ENCODE measurements around the gene NKAIN2.

DNA sequence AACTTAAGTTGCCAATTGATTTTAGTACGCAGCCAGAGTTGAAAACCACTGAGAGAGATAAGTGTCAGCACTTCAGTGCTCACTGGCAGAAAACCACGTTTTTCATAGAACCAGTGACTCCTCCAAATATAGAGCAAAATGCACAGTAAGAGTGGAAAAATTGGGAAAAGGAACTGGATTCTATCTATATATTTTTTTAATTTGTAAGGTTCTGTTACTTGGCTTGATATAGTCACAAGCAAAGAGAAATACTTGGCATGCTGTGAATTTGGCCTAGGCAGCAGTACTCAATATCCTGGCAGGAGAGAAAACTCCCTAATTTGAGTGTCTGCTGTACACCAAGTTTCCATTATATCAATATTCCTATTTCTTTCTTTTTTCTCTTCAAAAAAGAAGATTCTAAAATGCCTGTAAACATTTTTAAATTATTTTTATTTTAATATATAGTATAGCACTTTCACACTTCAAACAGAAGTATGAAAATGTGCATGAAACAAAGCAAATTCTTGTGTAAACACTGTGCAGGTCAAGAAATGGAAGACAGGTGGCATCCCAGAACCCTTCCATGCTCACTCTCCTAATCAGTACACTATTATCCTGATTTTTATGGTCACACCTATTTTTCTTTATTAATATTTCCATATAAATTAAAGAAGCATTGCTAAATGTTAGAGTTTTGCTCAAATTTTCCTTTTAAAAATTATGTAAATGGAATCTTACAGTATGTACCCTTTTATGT is 596.8 kb downstream of the NKAIN2 start:
- TF ChIP-seq, protein P1, sequence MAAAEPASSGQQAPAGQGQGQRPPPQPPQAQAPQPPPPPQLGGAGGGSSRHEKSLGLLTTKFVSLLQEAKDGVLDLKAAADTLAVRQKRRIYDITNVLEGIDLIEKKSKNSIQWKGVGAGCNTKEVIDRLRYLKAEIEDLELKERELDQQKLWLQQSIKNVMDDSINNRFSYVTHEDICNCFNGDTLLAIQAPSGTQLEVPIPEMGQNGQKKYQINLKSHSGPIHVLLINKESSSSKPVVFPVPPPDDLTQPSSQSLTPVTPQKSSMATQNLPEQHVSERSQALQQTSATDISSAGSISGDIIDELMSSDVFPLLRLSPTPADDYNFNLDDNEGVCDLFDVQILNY (CRISPR knock-in tag; IDR thresholded peaks at IDR 0.05): no peak
- TF ChIP-seq POU5F1 (IDR thresholded peaks at IDR 0.05; ENCODE audit: borderline replicate concordance, low read depth, low read length, partially characterized antibody) (no peak), TCF7L2 (IDR thresholded peaks at IDR 0.05; ENCODE audit: low read depth, low read length) (no peak), TCF7 (IDR thresholded peaks at IDR 0.05; ENCODE audit: borderline replicate concordance) (no peak), ATF1 (CRISPR knock-in tag; IDR thresholded peaks at IDR 0.05) (no peak), ATF1 (tag; IDR thresholded peaks at IDR 0.05) (no peak), TARDBP (IDR thresholded peaks at IDR 0.05) (no peak), RFX5 (IDR thresholded peaks at IDR 0.05; ENCODE audit: low read depth, low read length) (no peak), ZNF253 (CRISPR knock-in tag; conservative IDR thresholded peaks at IDR 0.05) (no peak), EZH2 (IDR thresholded peaks at IDR 0.05; ENCODE audit: borderline replicate concordance, low read depth, low read length) (no peak)
- TF ChIP-seq, protein P2, sequence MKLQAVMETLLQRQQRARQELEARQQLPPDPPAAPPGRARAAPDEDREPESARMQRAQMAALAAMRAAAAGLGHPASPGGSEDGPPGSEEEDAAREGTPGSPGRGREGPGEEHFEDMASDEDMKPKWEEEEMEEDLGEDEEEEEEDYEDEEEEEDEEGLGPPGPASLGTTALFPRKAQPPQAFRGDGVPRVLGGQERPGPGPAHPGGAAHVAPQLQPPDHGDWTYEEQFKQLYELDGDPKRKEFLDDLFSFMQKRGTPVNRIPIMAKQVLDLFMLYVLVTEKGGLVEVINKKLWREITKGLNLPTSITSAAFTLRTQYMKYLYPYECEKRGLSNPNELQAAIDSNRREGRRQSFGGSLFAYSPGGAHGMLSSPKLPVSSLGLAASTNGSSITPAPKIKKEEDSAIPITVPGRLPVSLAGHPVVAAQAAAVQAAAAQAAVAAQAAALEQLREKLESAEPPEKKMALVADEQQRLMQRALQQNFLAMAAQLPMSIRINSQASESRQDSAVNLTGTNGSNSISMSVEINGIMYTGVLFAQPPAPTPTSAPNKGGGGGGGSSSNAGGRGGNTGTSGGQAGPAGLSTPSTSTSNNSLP (IDR thresholded peaks at IDR 0.05; ENCODE audit: borderline replicate concordance, low read depth, low read length): no peak
- TF ChIP-seq, protein P3, sequence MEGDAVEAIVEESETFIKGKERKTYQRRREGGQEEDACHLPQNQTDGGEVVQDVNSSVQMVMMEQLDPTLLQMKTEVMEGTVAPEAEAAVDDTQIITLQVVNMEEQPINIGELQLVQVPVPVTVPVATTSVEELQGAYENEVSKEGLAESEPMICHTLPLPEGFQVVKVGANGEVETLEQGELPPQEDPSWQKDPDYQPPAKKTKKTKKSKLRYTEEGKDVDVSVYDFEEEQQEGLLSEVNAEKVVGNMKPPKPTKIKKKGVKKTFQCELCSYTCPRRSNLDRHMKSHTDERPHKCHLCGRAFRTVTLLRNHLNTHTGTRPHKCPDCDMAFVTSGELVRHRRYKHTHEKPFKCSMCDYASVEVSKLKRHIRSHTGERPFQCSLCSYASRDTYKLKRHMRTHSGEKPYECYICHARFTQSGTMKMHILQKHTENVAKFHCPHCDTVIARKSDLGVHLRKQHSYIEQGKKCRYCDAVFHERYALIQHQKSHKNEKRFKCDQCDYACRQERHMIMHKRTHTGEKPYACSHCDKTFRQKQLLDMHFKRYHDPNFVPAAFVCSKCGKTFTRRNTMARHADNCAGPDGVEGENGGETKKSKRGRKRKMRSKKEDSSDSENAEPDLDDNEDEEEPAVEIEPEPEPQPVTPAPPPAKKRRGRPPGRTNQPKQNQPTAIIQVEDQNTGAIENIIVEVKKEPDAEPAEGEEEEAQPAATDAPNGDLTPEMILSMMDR (IDR thresholded peaks at IDR 0.05 in 2 of 3, conservative IDR thresholded peaks at IDR 0.05 in 1 of 3; ENCODE audit: insufficient read depth in 2 of 3, low read depth in 1 of 3, low read length in 3 of 3): no peak
- TF ChIP-seq, protein P4, sequence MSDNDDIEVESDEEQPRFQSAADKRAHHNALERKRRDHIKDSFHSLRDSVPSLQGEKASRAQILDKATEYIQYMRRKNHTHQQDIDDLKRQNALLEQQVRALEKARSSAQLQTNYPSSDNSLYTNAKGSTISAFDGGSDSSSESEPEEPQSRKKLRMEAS (CRISPR knock-in tag; IDR thresholded peaks at IDR 0.05): no peak
- TF ChIP-seq, protein P5, sequence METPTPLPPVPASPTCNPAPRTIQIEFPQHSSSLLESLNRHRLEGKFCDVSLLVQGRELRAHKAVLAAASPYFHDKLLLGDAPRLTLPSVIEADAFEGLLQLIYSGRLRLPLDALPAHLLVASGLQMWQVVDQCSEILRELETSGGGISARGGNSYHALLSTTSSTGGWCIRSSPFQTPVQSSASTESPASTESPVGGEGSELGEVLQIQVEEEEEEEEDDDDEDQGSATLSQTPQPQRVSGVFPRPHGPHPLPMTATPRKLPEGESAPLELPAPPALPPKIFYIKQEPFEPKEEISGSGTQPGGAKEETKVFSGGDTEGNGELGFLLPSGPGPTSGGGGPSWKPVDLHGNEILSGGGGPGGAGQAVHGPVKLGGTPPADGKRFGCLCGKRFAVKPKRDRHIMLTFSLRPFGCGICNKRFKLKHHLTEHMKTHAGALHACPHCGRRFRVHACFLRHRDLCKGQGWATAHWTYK (CRISPR knock-in tag; IDR thresholded peaks at IDR 0.05): no peak
- TF ChIP-seq, protein P6, sequence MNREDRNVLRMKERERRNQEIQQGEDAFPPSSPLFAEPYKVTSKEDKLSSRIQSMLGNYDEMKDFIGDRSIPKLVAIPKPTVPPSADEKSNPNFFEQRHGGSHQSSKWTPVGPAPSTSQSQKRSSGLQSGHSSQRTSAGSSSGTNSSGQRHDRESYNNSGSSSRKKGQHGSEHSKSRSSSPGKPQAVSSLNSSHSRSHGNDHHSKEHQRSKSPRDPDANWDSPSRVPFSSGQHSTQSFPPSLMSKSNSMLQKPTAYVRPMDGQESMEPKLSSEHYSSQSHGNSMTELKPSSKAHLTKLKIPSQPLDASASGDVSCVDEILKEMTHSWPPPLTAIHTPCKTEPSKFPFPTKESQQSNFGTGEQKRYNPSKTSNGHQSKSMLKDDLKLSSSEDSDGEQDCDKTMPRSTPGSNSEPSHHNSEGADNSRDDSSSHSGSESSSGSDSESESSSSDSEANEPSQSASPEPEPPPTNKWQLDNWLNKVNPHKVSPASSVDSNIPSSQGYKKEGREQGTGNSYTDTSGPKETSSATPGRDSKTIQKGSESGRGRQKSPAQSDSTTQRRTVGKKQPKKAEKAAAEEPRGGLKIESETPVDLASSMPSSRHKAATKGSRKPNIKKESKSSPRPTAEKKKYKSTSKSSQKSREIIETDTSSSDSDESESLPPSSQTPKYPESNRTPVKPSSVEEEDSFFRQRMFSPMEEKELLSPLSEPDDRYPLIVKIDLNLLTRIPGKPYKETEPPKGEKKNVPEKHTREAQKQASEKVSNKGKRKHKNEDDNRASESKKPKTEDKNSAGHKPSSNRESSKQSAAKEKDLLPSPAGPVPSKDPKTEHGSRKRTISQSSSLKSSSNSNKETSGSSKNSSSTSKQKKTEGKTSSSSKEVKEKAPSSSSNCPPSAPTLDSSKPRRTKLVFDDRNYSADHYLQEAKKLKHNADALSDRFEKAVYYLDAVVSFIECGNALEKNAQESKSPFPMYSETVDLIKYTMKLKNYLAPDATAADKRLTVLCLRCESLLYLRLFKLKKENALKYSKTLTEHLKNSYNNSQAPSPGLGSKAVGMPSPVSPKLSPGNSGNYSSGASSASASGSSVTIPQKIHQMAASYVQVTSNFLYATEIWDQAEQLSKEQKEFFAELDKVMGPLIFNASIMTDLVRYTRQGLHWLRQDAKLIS (CRISPR knock-in tag; IDR thresholded peaks at IDR 0.05): no peak
